Trophoblast cell (in vitro differentiated cells and primary cell): ENCODE data around the gene INTS12.
"Not testable (repeated sequence)": the region's sequence is repeated elsewhere in the genome, so short reads cannot be mapped to it uniquely, and the experiment has no call there.

Experiments used
- DNase-seq, 2 donors: peaks; one replicate each; pipeline ENCODE4 v3.0.0-alpha.2; 2016
- H2AFZ ChIP-seq: 2 replicates; pipeline ENCODE4 v1.6.1; 2013; ENCODE audit warnings: low read length, moderate library complexity, mild to moderate bottlenecking; ENCODE audit not compliant: insufficient read depth, poor library complexity
- H2AK5ac ChIP-seq: 2 replicates; pipeline ENCODE4 v1.6.1; 2013; ENCODE audit warnings: mild to moderate bottlenecking, low read length
- H2BK120ac ChIP-seq: 2 replicates; pipeline ENCODE4 v1.6.1; 2013; ENCODE audit warnings: low read length, mild to moderate bottlenecking, moderate library complexity; ENCODE audit not compliant: insufficient read depth, poor library complexity
- H2BK12ac ChIP-seq: 2 replicates; pipeline ENCODE4 v1.6.1; 2013; ENCODE audit warnings: mild to moderate bottlenecking, low read length, moderate library complexity
- H2BK5ac ChIP-seq: 2 replicates; pipeline ENCODE4 v1.6.1; 2013; ENCODE audit warnings: low read length, low read depth, moderate library complexity, mild to moderate bottlenecking; ENCODE audit not compliant: poor library complexity
- H3K14ac ChIP-seq: 2 replicates; pipeline ENCODE4 v1.6.1; 2013; ENCODE audit warnings: mild to moderate bottlenecking, low read length
- H3K18ac ChIP-seq: 2 replicates; pipeline ENCODE4 v1.6.1; 2013; ENCODE audit warnings: mild to moderate bottlenecking, low read length
- H3K23ac ChIP-seq: 2 replicates; pipeline ENCODE4 v1.6.1; 2013; ENCODE audit warnings: low read length
- H3K27ac ChIP-seq: 2 replicates; pipeline ENCODE4 v1.5.1; 2013; ENCODE audit warnings: low read depth, mild to moderate bottlenecking, inconsistent platforms, low read length, moderate library complexity
- H3K27me3 ChIP-seq: 2 replicates; pipeline ENCODE4 v1.6.1; 2013; ENCODE audit warnings: inconsistent platforms, mild to moderate bottlenecking, low read length, moderate library complexity; ENCODE audit not compliant: insufficient read depth
- H3K36me3 ChIP-seq, 2 experiments: 1 replicate in 1 of 2; 2 replicates in 1 of 2; pipeline ENCODE4 v1.6.1; 2013; ENCODE audit warnings: low read length in 2 of 2, mild to moderate bottlenecking in 2 of 2, moderate library complexity in 1 of 2; ENCODE audit not compliant: insufficient read depth in 2 of 2, control insufficient read depth in 1 of 2
- H3K4ac ChIP-seq: 2 replicates; pipeline ENCODE4 v1.6.1; 2013; ENCODE audit warnings: low read depth, mild to moderate bottlenecking, low read length, moderate library complexity
- H3K4me1 ChIP-seq, 2 experiments: 1 replicate in 1 of 2; 2 replicates in 1 of 2; pipeline ENCODE4 v1.6.1; 2013; ENCODE audit warnings: low read length in 2 of 2, mild to moderate bottlenecking in 2 of 2, moderate library complexity in 1 of 2; ENCODE audit not compliant: insufficient read depth in 2 of 2, control insufficient read depth in 1 of 2
- H3K4me2 ChIP-seq: 2 replicates; pipeline ENCODE4 v1.6.1; 2013; ENCODE audit warnings: inconsistent platforms, mild to moderate bottlenecking, low read length, moderate library complexity
- H3K4me3 ChIP-seq: 2 replicates; pipeline ENCODE4 v1.5.1; 2013; ENCODE audit warnings: mild to moderate bottlenecking, low read depth, low read length, inconsistent platforms
- H3K79me1 ChIP-seq: one replicate; pipeline ENCODE4 v1.6.1; 2013; ENCODE audit warnings: low read length
- H3K79me2 ChIP-seq: 2 replicates; pipeline ENCODE4 v1.6.1; 2013; ENCODE audit warnings: low read length, mild to moderate bottlenecking; ENCODE audit not compliant: control insufficient read depth, insufficient read depth, poor library complexity
- H3K9ac ChIP-seq: 2 replicates; pipeline ENCODE4 v1.6.1; 2013; ENCODE audit warnings: mild to moderate bottlenecking, low read length
- H3K9me3 ChIP-seq: 2 replicates; pipeline ENCODE4 v1.6.1; 2013; ENCODE audit warnings: low read depth, mild to moderate bottlenecking, control low read depth, inconsistent platforms, low read length; ENCODE audit not compliant: insufficient read depth
- H4K12ac ChIP-seq: 2 replicates; pipeline ENCODE4 v1.6.1; 2013; ENCODE audit warnings: low read depth, mild to moderate bottlenecking, low read length, moderate library complexity
- H4K8ac ChIP-seq: 2 replicates; pipeline ENCODE4 v1.6.1; 2013; ENCODE audit warnings: low read depth, mild to moderate bottlenecking, low read length, moderate library complexity
- H4K91ac ChIP-seq: one replicate; pipeline ENCODE4 v1.6.1; 2013; ENCODE audit warnings: low read depth, mild to moderate bottlenecking, low read length, moderate library complexity
- WGBS: extraction: QIAGEN DNeasy Blood & Tissue Kit; methylation state at CpG from one replicate; pipeline ENCODE4 v1.1.7; 2013; ENCODE audit warnings: missing lambda C conversion rate; ENCODE audit not compliant: insufficient read length, insufficient coverage; ENCODE audit errors: extremely low coverage; 5-methylcytosine and 5-hydroxymethylcytosine counted together

INTS12 gene

DNA sequence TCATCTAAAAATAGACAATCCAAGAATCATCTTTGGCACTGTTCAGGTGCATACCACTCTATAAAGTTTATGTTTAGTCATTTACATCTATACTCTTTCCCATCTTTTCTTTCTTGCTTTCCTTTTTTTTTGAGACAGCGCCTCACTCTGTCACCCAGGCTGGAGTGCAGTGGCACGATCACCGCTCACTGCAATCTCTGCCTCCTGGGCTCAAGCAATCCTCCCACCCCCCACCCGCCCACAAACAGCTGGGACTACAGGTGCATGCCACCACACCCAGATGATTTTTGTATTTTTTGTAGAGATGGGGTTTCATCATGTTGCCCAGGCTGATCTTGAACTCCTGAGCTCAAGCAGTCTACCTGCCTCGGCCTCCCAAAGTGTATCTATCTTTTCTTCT is 13.7 kb downstream of the INTS12 start:
- H2BK5ac ChIP-seq, H3K23ac ChIP-seq, H2AK5ac ChIP-seq, H3K79me1 ChIP-seq, H4K8ac ChIP-seq, H2AFZ ChIP-seq, H3K4ac ChIP-seq, H3K27me3 ChIP-seq, H3K9ac ChIP-seq, H2BK120ac ChIP-seq, H3K18ac ChIP-seq, H3K4me2 ChIP-seq, H3K4me3 ChIP-seq, H3K9me3 ChIP-seq, DNase-seq, H3K79me2 ChIP-seq, H2BK12ac ChIP-seq, H4K91ac ChIP-seq, H3K4me1 ChIP-seq, H4K12ac ChIP-seq, H3K14ac ChIP-seq, H3K27ac ChIP-seq: not testable (repeated sequence)
- H3K36me3 ChIP-seq = peaks cover 9 to 12% of the 10 kb centered on the region in 2 experiments
- no CpG with 5 or more reads among the region's 5 CpGs for WGBS

DNA sequence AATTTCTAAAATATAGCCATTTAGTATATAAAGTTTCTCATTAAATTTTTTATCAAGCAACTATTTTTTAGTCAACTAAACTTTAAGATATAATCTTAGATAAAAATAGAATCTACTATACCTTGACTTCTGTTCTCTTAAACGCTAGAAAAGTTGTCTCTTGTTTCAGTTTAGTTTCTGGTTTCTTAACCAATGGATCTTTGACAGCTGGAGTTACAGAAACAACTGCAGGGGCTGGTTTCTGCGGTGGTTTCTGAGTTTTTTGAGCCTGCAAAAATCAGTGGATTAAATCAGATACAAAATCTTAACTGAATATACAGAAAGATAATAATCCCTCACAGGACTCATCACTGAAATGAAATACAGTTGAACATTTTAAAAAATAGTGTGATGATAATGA is 21.9 kb downstream of the INTS12 start:
- H3K9me3 ChIP-seq = no peaks in the 10 kb centered on the region
- H3K4ac ChIP-seq = no peak overlapping the region
- no peaks in the 10 kb centered on the region for H3K79me1 ChIP-seq
- H2BK120ac ChIP-seq = no peak overlapping the region
- H3K79me2 ChIP-seq = no peaks in the 10 kb centered on the region
- DNase-seq = no peak
- no peak overlapping the region for H4K12ac ChIP-seq
- peaks cover 0 to 4% of the 10 kb centered on the region in 2 experiments for H3K4me1 ChIP-seq
- no peak overlapping the region for H2AK5ac ChIP-seq
- no peaks in the 10 kb centered on the region for H3K27me3 ChIP-seq
- no peak overlapping the region for H2AFZ ChIP-seq
- no peak overlapping the region for H3K18ac ChIP-seq
- H4K8ac ChIP-seq = no peak overlapping the region
- no CpG with 5 or more reads among the region's 2 CpGs for WGBS
- H3K4me2 ChIP-seq = no peak overlapping the region
- H3K4me3 ChIP-seq = no peak overlapping the region
- no peak overlapping the region for H3K14ac ChIP-seq
- H2BK5ac ChIP-seq = no peak overlapping the region
- H2BK12ac ChIP-seq = no peak overlapping the region
- peaks cover 3 to 6% of the 10 kb centered on the region in 2 experiments for H3K36me3 ChIP-seq
- H3K9ac ChIP-seq = no peak overlapping the region
- no peak overlapping the region for H3K27ac ChIP-seq
- H3K23ac ChIP-seq = no peak overlapping the region
- no peak overlapping the region for H4K91ac ChIP-seq

DNA sequence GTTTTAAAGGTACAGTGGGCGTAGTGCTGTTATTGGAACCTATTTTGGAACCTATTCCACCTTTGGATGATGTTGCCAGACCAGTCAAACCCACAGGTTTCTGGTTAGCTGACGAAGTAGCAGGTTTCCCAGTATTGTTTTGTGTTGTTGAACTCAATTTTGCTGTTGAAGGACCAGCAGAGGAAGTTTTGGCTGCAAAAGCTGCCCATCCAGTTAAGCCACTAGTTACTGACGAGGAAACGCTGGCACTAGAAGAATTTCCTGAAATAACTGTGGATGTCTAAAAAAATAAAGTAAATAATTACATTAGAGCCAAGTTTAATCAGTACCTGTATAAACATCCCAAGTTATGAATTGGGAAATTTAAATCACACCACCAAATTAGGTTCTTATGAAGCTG is 25.5 kb downstream of the INTS12 start:
- Histone ChIP-seq H2BK5ac (no peak overlapping the region), H3K4me1 (peaks cover 0 to 4% of the 10 kb centered on the region in 2 experiments), H3K18ac (no peak overlapping the region), H2BK120ac (no peak overlapping the region), H3K23ac (no peak overlapping the region), H2BK12ac (no peak overlapping the region), H2AFZ (no peak overlapping the region), H3K9ac (no peak overlapping the region), H3K9me3 (no peaks in the 10 kb centered on the region), H3K79me2 (no peaks in the 10 kb centered on the region), H3K27me3 (no peaks in the 10 kb centered on the region), H4K91ac (no peak overlapping the region), H3K36me3 (peaks cover 0 to 4% of the 10 kb centered on the region in 2 experiments), H3K4ac (no peak overlapping the region), H3K27ac (peak overlapping the region; percentile 14), H4K8ac (no peak overlapping the region), H3K4me3 (no peak overlapping the region), H3K79me1 (no peaks in the 10 kb centered on the region), H4K12ac (no peak overlapping the region), H3K4me2 (peak overlapping the region; percentile 26), H3K14ac (no peak overlapping the region), H2AK5ac (no peak overlapping the region)
- DNase-seq = peak in 1 of 2 donors; percentile 36
- no CpG with 5 or more reads among the region's 4 CpGs for WGBS

DNA sequence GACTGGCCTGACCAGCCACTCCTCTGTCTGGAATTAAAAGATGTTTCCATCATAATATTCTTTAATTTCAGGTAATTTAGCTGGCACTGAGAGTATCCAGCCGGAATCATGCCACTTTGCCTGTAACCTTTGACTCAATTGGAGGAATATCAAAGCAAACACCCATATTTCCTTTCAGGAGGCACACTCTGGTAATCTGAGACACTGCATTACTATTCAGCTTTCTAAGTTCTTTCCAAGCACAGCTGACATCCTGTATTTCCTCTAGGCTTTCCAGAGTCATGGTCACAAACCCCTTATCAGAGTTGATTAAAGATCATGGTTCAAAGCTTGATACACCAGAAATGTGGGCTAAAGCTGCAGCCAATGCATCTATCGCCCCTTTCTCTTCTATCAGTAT is 29.3 kb downstream of the INTS12 start:
- DNase-seq = no peak
- H3K14ac ChIP-seq = no peak overlapping the region
- H4K12ac ChIP-seq = no peak overlapping the region
- no peak overlapping the region for H2AFZ ChIP-seq
- H4K91ac ChIP-seq = no peak overlapping the region
- H3K36me3 ChIP-seq = peaks cover 0 to 4% of the 10 kb centered on the region in 2 experiments
- no peaks in the 10 kb centered on the region for H3K27me3 ChIP-seq
- H3K4me3 ChIP-seq = no peak overlapping the region
- H2BK12ac ChIP-seq = no peak overlapping the region
- H3K4me1 ChIP-seq = peaks cover 0 to 4% of the 10 kb centered on the region in 2 experiments
- H3K79me2 ChIP-seq = no peaks in the 10 kb centered on the region
- no peak overlapping the region for H3K23ac ChIP-seq
- H3K4ac ChIP-seq = no peak overlapping the region
- H3K27ac ChIP-seq = no peak overlapping the region
- no CpG with 5 or more reads among the region's 2 CpGs for WGBS
- no peak overlapping the region for H2BK120ac ChIP-seq
- no peaks in the 10 kb centered on the region for H3K79me1 ChIP-seq
- no peak overlapping the region for H3K18ac ChIP-seq
- H3K9me3 ChIP-seq = no peaks in the 10 kb centered on the region
- no peak overlapping the region for H4K8ac ChIP-seq
- no peak overlapping the region for H2AK5ac ChIP-seq
- no peak overlapping the region for H3K9ac ChIP-seq
- H2BK5ac ChIP-seq = no peak overlapping the region
- H3K4me2 ChIP-seq = no peak overlapping the region
